SK-N-SH (cell line): ENCODE data around the gene ACOXL. TPM values are rescaled to one million over a fixed set of nuclear protein-coding genes. Genes with fewer than 3 reads are reported as not detected.

Experiments
- CTCF ChIA-PET: fragments of 300-600, 350-600 bp; formaldehyde crosslinking; extraction: SDS; loops from one replicate; lab custom pipeline; 2021; lab: Yijun Ruan, JAX
- POLR2A ChIA-PET: fragments of 350-600 bp; sonication (Branson Sonifier 250); formaldehyde crosslinking; extraction: SDS; loops from one replicate; lab custom pipeline; 2020; ENCODE audit warnings: antibody characterized with exemption, inconsistent platforms; lab: Yijun Ruan, JAX
- DNase-seq: peaks from one replicate; pipeline ENCODE4 v3.0.0; 2012
- H2AFZ ChIP-seq: fragments of 200-600 bp; sonication (generic); 2 replicates; pipeline ENCODE4 v1.8.1; 2016; ENCODE audit warnings: antibody characterized with exemption, mild to moderate bottlenecking, low read depth
- H3F3A ChIP-seq: fragments of 200-600 bp; sonication (generic); replicated peaks from 2 replicates; pipeline ENCODE3; 2016; ENCODE audit warnings: antibody characterized with exemption, mild to moderate bottlenecking; ENCODE audit not compliant: insufficient read depth
- H3K27ac ChIP-seq, 2 experiments: fragments of 200-500 bp in 1 of 2; fragments of 200-600 bp in 1 of 2; sonication (Bioruptor generic) in 1 of 2; sonication (generic), shearing (Covaris generic) in 1 of 2; 2 replicates each; pipeline versions ENCODE4 v1.5.1 to v1.6.1; 2014 to 2016; ENCODE audit warnings: low read depth in 2 of 2, inconsistent platforms in 1 of 2, low read length in 1 of 2, mild to moderate bottlenecking in 1 of 2, mixed read lengths in 1 of 2
- H3K27me3 ChIP-seq: fragments of 200-600 bp; sonication (generic), shearing (Covaris generic); 2 replicates; pipeline ENCODE4 v1.6.1; 2016; ENCODE audit warnings: mixed run types; ENCODE audit not compliant: insufficient read depth
- H3K36me3 ChIP-seq, 2 experiments: fragments of 200-500 bp in 1 of 2; fragments of 200-600 bp in 1 of 2; sonication (Bioruptor generic) in 1 of 2; sonication (generic) in 1 of 2; replicated peaks in 1 of 2; 2 replicates each; pipeline versions ENCODE3 to v1.5.1; 2014 to 2016; ENCODE audit warnings: low read length in 1 of 2, mild to moderate bottlenecking in 1 of 2; ENCODE audit not compliant: insufficient read depth in 2 of 2, control insufficient read depth in 1 of 2
- H3K4me1 ChIP-seq, 2 experiments: fragments of 200-500 bp in 1 of 2; fragments of 200-600 bp in 1 of 2; sonication (Bioruptor generic) in 1 of 2; sonication (generic), shearing (Covaris generic) in 1 of 2; 2 replicates each; pipeline versions ENCODE4 v1.5.1 to v1.6.1; 2014 to 2016; ENCODE audit warnings: low read depth in 1 of 2, low read length in 1 of 2, mixed run types in 1 of 2; ENCODE audit not compliant: insufficient read depth in 2 of 2, control insufficient read depth in 1 of 2
- H3K4me2 ChIP-seq: fragments of 200-600 bp; sonication (generic), shearing (Covaris generic); 2 replicates; pipeline ENCODE4 v1.6.1; 2017; ENCODE audit warnings: mixed run types
- H3K4me3 ChIP-seq, 2 experiments: fragments of 200-500 bp in 1 of 2; fragments of 200-600 bp in 1 of 2; sonication (Bioruptor generic) in 1 of 2; sonication (generic), shearing (Covaris generic) in 1 of 2; 2 replicates each; pipeline versions ENCODE4 v1.5.1 to v1.8.1; 2014 to 2016; ENCODE audit warnings: low read depth in 2 of 2, inconsistent platforms in 1 of 2, low read length in 1 of 2, mild to moderate bottlenecking in 1 of 2, mixed read lengths in 1 of 2, moderate library complexity in 1 of 2
- H3K79me2 ChIP-seq: fragments of 200-600 bp; sonication (generic); 2 replicates; pipeline ENCODE4 v1.8.1; 2017; ENCODE audit warnings: mild to moderate bottlenecking; ENCODE audit not compliant: insufficient read depth
- H3K9ac ChIP-seq: fragments of 200-600 bp; sonication (generic); 2 replicates; pipeline ENCODE4 v1.6.1; 2017; ENCODE audit warnings: mixed run types
- H3K9me2 ChIP-seq: fragments of 200-600 bp; sonication (generic); 2 replicates; pipeline ENCODE4 v1.6.1; 2017; ENCODE audit warnings: mixed run types
- H3K9me3 ChIP-seq: fragments of 200-600 bp; sonication (generic); 2 replicates; pipeline ENCODE4 v1.6.1; 2017; ENCODE audit warnings: mixed run types, mild to moderate bottlenecking, moderate library complexity
- H4K20me1 ChIP-seq: fragments of 200-600 bp; sonication (generic); 2 replicates; pipeline ENCODE4 v1.6.1; 2017; ENCODE audit warnings: mild to moderate bottlenecking, mixed run types; ENCODE audit not compliant: insufficient read depth
- FOXJ3 ChIP-seq: sonication (generic); formaldehyde crosslinking; IDR thresholded peaks from 2 replicates; pipeline ENCODE4 v1.5.1; 2020; ENCODE audit warnings: mild to moderate bottlenecking, missing genetic modification reagents
- MEF2A ChIP-seq: IDR thresholded peaks from 2 replicates; pipeline ENCODE4 v1.4.0; 2012; ENCODE audit warnings: low read depth, borderline replicate concordance
- RAD21 ChIP-seq: IDR thresholded peaks from 2 replicates; pipeline ENCODE4 v1.6.1; 2012; ENCODE audit warnings: mild to moderate bottlenecking, low read length
- RXRA ChIP-seq: IDR thresholded peaks from 2 replicates; pipeline ENCODE4 v1.4.0; 2012; ENCODE audit warnings: low read depth, mild to moderate bottlenecking, borderline replicate concordance
- TAF1 ChIP-seq: IDR thresholded peaks from 2 replicates; pipeline ENCODE4 v1.6.1; 2012; ENCODE audit warnings: low read depth, mild to moderate bottlenecking, low read length, moderate library complexity, borderline replicate concordance
- WGBS: methylation state at CpG from one replicate; pipeline ENCODE4 v1.1.6; 2017; ENCODE audit warnings: low lambda C conversion rate; 5-methylcytosine and 5-hydroxymethylcytosine counted together
- polyA plus RNA-seq, 3 experiments: library from polyadenylated mRNA; depleted of rRNA; stranded (reverse); fragments of >200 nt; gene quantifications; 2 replicates each; pipeline ENCODE4 v1.2.3, GENCODE V29; 2012
- TF ChIP-seq, protein P1 (sequence below): IDR thresholded peaks from 2 replicates; pipeline ENCODE4 v1.4.0; 2012; ENCODE audit warnings: low read depth, borderline replicate concordance
- TF ChIP-seq, protein P2 (sequence below): fragments of 150-350 bp; IDR thresholded peaks from 2 replicates; pipeline ENCODE4 v1.6.1; 2017; ENCODE audit warnings: antibody characterized with exemption, low read length, low read depth, borderline replicate concordance

ACOXL gene
- polyA plus RNA-seq, 1 of the 3 experiments (the other 2 are of a cell fraction): not detected

DNA sequence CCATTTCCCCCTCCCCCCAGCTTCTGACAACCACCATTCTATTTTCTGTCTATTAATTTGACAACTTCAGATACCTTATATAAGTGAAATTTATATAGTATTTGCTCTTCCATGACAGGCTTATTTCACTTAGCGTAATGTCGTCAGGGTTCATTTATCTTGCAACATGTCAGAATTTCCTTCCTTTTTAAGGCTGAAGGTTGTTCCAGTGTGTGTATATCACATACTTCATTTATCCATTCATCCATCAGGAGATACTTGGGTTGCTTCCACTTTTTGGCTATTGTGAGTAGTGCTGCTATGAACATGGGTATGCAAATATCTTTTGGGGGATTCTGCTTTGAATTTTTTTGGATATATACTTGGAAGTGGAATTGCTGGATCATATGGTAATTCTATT, 395.7 kb downstream of the ACOXL start:
- TF ChIP-seq, protein P1, sequence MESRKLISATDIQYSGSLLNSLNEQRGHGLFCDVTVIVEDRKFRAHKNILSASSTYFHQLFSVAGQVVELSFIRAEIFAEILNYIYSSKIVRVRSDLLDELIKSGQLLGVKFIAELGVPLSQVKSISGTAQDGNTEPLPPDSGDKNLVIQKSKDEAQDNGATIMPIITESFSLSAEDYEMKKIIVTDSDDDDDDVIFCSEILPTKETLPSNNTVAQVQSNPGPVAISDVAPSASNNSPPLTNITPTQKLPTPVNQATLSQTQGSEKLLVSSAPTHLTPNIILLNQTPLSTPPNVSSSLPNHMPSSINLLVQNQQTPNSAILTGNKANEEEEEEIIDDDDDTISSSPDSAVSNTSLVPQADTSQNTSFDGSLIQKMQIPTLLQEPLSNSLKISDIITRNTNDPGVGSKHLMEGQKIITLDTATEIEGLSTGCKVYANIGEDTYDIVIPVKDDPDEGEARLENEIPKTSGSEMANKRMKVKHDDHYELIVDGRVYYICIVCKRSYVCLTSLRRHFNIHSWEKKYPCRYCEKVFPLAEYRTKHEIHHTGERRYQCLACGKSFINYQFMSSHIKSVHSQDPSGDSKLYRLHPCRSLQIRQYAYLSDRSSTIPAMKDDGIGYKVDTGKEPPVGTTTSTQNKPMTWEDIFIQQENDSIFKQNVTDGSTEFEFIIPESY: no peak
- TF ChIP-seq MEF2A: no peak
- no peak for TF ChIP-seq FOXJ3 (CRISPR knock-in tag)
- TF ChIP-seq, all 33 proteins: peak for 0
- Histone ChIP-seq H2AFZ (no peak overlapping the region), H3K4me2 (no peak overlapping the region), H3K9ac (no peak overlapping the region), H3F3A (no peaks in the 10 kb centered on the region), H3K27ac (no peak overlapping the region), H3K4me1 (peaks cover 0 to 19% of the 10 kb centered on the region in 2 experiments; a peak in 2 of 4 replicates), H4K20me1 (no peaks in the 10 kb centered on the region; the same call in 1 of the 2 replicates), H3K9me3 (no peaks in the 10 kb centered on the region), H3K79me2 (peaks cover 9% of the 10 kb centered on the region; the same call in 1 of the 2 replicates), H3K27me3 (no peaks in the 10 kb centered on the region), H3K36me3 (peaks cover 37 to 68% of the 10 kb centered on the region in 2 experiments), H3K9me2 (no peaks in the 10 kb centered on the region), H3K4me3 (no peak overlapping the region)
- CTCF ChIA-PET: no interaction called here
- 95% methylated on average over 2 of the region's 2 CpGs for WGBS
- DNase-seq: no peak
- POLR2A ChIA-PET: no interaction called here

GRCh38 chr2:111133603-111134002, 401.2 kb downstream of the ACOXL start:
- H3F3A ChIP-seq: no peaks in the 10 kb centered on the region
- TF ChIP-seq RAD21 (no peak), TAF1 (no peak), RXRA (no peak)
- TF ChIP-seq, protein P2, sequence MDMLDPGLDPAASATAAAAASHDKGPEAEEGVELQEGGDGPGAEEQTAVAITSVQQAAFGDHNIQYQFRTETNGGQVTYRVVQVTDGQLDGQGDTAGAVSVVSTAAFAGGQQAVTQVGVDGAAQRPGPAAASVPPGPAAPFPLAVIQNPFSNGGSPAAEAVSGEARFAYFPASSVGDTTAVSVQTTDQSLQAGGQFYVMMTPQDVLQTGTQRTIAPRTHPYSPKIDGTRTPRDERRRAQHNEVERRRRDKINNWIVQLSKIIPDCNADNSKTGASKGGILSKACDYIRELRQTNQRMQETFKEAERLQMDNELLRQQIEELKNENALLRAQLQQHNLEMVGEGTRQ: no peak
- TF ChIP-seq, all 33 proteins: peak for 0
- no peak for DNase-seq
- Histone ChIP-seq H3K9me3 (no peaks in the 10 kb centered on the region), H3K4me1 (peaks cover 0 to 16% of the 10 kb centered on the region in 2 experiments; a peak in 1 of 4 replicates), H3K79me2 (0 out of 2 replicates have a peak, but pooled peaks cover 4% of the 10 kb centered on the region), H3K4me3 (no peak overlapping the region), H3K36me3 (peaks cover 20 to 53% of the 10 kb centered on the region in 2 experiments), H3K27ac (no peak overlapping the region), H3K9ac (no peak overlapping the region), H3K4me2 (no peak overlapping the region), H4K20me1 (no peaks in the 10 kb centered on the region; the same call in 1 of the 2 replicates), H2AFZ (no peak overlapping the region), H3K27me3 (no peaks in the 10 kb centered on the region), H3K9me2 (no peaks in the 10 kb centered on the region)
- ChIA-PET CTCF (interaction anchor here (3.5 kb wide), 1 partner anchor 12 kb away, joined by 31 read pairs; no protein-coding TSS in a partner anchor), POLR2A (interaction anchor here (0.8 kb wide), 1 partner anchor 13 kb away, joined by 4 read pairs; the partner anchor contains the start of gene BCL2L11)
- WGBS: 94% methylated on average over 2 of the region's 2 CpGs
